GM18519 (cell line): ENCODE data around the gene ERC2.

Source experiments
- ATAC-seq: cut with Tn5 transposase; IDR thresholded peaks from one replicate; pipeline ENCODE4 v1.9.1; 2021; ENCODE audit warnings: mild to moderate bottlenecking, moderate library complexity; ENCODE audit not compliant: unreplicated experiment, low FRiP score

Gene ERC2

DNA sequence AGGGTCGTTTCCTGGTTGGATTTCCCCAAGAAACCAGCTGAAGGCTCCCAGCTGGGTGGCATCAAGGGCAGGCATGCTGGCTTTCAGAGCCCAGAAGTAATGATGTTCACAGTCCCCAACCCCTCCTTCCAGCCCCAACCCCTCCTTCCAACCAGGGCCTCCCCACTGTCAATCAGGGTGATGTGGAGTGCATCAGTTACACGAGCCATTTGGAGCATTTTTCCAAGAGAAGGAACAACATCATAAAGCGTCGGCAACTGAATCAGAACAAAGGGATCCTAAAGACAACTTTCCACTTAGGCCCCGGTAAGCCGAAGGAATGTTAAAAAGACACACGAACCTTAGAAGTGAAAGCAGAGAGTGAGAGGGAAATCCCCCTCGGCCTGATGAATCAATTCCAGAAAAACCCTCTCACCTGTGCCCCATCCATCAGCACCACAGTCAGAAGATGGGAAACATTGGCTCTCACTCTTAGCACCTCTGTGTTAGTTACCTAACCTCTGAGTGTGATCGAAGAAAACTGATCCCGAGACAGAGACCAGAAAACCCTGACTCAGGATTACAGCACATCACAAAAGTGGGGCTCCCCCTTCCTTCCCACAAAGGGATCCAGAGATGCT lies 880.0 kb downstream of the ERC2 start:
- no peak for ATAC-seq

GRCh38 chr3:55585856-55586255 lies 882.4 kb downstream of the ERC2 start:
- ATAC-seq, result no peak

DNA sequence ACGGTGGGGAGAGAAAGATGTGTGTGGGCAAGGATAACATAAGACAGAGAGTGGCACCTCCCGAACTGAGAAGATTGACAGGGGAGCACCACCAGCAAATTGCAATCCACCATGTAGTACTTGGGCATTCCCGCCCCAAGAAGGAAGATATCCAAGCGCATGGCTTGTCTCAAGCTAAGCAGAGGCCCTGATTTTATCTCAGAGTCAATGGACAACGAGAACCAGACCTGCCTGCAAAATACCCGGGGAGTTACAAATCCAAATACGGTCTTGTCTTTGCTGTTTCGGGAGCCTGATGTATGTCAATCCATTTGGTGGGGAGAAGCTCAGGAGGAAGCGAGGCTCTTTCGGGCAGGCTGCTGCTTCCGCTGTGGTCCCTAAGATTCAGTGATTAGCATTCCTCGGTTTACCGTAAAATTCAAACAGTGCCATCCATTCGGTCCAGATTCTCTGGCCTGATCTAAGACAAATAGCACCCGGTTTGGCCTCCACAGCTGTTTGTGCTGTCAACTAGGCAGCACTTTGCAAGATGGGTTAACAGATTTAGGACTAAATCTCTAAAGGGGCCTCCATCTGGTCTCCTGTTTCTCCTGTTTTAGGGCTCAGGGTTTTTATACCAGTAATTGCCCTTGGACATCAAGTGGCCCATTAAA lies 883.4 kb downstream of the ERC2 start:
- ATAC-seq, result no peak

- no peak for ATAC-seq
These were observed 884.2 kb downstream of the ERC2 start for GRCh38 chr3:55584030-55584429.

DNA sequence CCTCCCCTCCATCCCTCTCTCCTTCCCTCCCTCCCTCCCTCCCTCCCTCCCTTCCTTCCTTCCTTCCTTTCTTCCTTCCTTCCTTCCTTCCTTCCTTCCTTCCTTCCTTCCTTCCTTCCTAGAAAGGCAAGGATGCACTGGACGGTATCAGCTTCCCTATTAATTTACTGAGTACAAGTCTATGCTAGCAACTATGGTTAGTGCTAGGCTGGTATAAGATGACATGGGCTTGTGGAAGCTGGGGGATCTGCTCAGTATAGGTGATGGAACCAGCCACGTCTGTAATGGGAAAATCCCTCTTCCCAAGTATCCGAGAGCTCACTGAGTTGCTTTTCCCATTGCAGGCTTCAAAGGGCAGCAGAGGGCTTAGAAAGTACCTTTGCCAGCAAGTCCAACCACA lies 884.8 kb downstream of the ERC2 start:
- ATAC-seq, result no peak

DNA sequence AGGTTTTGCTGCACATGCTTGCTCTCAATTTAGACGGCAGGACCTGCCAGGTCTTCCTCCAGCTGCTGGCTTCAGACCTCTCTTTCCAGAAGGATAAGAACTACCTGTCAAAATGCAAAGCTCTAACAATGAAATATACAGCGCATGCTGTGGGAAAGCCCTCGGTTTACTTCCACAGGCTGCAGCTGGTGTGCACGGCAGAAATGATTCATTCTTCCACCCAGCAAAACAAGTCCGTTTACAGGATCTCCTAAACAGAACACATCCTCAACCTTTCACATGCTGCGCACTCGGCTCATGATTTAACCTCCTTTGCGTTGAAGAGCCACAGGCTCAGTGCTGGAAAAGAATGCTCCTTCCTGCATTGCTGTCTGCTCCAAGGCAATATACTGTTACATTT lies 888.8 kb downstream of the ERC2 start:
- no peak for ATAC-seq

GRCh38 chr3:55576621-55577388 lies 891.5 kb downstream of the ERC2 start:
- no peak for ATAC-seq

DNA sequence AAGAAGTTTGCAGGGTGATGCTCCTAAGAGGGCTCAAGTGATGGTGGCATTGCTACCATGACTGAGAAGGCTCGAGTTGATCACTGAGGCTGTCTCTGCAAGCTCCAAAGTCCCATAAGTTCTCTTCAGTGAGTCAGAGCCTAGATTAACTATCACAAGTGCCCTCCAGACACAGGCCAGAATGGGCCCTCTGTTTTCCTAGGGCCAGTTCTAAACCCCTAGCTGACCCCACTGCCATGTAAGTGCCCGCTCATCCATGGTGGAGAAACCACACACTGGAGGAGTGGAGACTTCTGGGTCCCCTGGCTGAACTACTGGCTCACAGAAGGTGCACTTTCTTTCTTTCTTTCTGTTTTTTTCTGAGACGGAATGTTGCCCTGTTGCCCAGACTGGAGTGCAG lies 893.6 kb downstream of the ERC2 start:
- ATAC-seq, result no peak

DNA sequence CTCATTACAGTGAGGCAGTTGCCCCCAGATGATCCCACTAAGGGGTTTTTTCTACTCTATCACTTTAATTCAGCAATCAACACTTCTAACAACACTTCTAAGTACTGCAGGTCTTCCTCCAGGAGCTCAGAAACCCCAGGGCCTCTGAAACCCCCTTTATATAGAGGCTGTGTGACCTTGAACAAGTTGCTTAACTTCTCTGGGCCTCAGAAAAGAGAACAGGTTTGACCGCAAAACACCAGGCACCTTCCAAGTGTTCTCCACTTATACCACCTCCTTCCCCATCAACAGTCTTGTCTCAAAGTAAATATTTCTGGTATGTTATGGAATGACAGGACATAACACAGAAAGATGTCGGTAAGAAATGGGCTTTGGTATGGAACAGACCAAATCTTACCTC lies 895.5 kb downstream of the ERC2 start:
- ATAC-seq, result no peak

DNA sequence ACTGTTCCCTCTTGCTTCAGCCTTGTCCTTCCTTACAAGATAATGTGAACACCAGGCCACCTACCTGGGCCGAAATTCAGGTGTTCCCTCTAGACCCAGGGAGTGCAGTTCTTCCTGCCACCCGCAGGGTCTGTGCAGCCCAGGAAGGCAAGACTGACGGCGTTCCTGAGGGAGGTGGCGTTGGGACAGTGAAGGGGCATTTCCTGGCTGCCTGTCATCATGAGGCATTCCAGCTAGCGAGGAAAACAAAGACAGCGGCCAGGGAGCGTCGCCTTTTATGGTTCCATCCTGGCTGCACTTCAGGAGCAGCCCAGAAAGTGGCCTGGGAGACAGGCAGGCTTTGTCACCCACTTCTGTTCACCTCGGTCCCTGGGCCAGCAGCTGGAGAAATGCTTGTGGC lies 896.4 kb downstream of the ERC2 start:
- ATAC-seq, result no peak

GRCh38 chr3:55571216-55571813 lies 897.0 kb downstream of the ERC2 start:
- no peak for ATAC-seq

DNA sequence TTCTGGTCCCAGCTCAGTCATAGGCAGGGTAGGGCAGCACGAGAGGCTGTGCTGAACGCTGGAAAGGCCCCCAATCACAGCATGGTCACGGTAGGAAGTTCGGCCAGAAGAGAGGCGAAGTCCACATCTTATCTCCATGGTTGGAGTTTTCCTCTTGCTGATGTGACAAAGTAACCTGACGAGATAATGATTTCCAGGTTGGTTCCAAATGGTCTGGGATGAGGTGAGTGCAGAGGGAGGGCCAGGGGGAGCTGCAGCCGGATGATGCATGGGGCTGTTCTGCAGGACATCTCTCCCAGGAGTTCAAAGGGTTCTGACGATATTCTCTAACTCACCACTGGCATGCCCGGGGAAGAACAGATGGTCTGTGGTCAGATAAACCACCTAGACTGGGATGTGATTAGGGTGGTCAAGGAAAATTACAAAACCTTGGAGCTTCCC lies 898.0 kb downstream of the ERC2 start:
- no peak for ATAC-seq

DNA sequence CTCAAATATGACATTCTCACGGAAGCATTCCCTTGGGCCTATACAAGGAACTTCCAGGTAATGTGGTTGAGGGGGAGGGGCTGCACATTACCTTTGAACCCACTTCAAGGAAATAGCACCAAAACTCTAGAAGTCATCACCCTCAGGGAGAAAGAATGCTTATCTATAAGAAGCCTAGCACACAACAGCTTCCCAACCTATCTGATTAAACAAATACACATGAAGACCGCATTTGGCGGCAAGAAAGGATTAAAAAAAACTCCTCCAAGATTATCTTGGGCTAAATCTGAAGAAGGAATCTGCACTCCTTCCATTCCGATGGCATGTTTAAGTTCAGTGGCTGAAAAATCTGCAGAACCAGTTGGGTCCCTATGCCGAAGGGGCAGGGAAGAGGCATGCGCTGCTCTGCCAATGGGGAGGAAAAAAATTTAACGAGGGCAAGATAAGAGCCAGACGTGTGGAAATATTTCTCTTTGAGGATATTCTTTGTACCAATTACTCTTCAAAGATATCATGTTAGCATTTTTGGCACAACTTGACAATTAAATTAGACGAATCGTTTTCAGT lies 899.2 kb downstream of the ERC2 start:
- no peak for ATAC-seq

GRCh38 chr3:55567615-55568014 lies 900.7 kb downstream of the ERC2 start:
- ATAC-seq, result no peak

GRCh38 chr3:55567121-55567520 lies 901.1 kb downstream of the ERC2 start:
- ATAC-seq, result no peak

DNA sequence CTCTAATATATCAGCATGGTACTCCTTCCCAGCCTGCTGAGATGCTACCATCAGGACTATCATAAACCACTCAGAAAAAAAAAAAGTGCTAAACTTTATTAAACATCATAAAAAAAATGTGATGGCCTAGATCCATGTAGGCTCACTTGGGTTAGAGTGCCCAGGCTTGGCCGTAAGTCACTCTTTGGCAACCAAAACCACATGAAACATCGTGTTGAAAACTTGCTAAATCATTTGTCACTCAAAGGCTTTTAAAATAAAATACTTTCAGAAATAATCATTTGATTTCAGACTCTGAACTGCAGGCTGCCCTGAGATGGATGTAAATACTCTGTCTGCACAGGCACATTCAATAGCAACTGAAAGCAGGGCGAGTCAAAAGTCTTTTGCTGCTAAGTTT lies 902.7 kb downstream of the ERC2 start:
- ATAC-seq, result no peak

GRCh38 chr3:55564726-55565125 lies 903.5 kb downstream of the ERC2 start:
- no peak for ATAC-seq

DNA sequence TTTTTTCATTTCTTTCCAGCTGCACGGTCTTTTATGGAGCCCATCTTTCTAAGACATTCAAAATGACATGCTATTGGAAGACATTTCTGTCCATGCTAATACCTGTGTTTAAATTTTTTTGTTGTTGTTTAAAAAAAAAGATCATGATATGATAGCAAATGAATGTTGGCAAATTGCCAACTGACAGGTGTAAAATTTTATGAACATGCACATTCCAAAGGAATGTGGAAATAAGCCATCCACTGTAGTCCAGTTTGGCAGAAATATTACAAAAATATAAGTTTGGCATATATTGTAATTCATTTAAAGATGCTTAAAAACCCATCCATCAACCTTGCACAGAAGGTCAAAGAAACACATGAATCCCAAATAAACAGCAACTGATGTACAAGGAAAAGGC lies 905.6 kb downstream of the ERC2 start:
- ATAC-seq, result no peak

- ATAC-seq, result no peak
These were observed 908.5 kb downstream of the ERC2 start for GRCh38 chr3:55559500-55560423.

GRCh38 chr3:55558316-55558715 lies 910.0 kb downstream of the ERC2 start:
- ATAC-seq, result no peak
